Right lobe of liver (tissue), 4 donors: ENCODE results near the gene ABCC1.

Experiments
- CTCF ChIP-seq, 4 donors: fragments of 200-600 bp in 3 of 4; fragments of 450-650 bp in 1 of 4; IDR thresholded peaks; one replicate each; pipeline versions ENCODE4 v1.5.1 to v1.8.0; 2016 to 2022; ENCODE audit warnings: antibody characterized with exemption in 4 of 4, mild to moderate bottlenecking in 2 of 4
- POLR2A ChIP-seq: fragments of 450-650 bp; IDR thresholded peaks from one replicate; pipeline ENCODE4 v1.6.1; 2017; ENCODE audit warnings: antibody characterized with exemption, mild to moderate bottlenecking
- donor health status: DM: no; HTN: no; CAD: no.
- donor health status: DM: no; HTN: no; CAD: no.
- donor health status: DM: no; HTN: yes; CAD: no.

GRCh38 chr16:16158741-16159374, 209.4 kb downstream of the ABCC1 start:
- TF ChIP-seq POLR2A: no peak
- TF ChIP-seq CTCF (IDR thresholded peaks at IDR 0.05): no peak
